Globus pallidus (tissue), 1 donor: ENCODE data around the gene SYNDIG1L.

ENCODE experiments used
- DNase-seq: peaks from one replicate; pipeline ENCODE4 v3.0.0-alpha.2; 2015; ENCODE audit warnings: low spot score

SYNDIG1L gene

GRCh38 chr14:74358176-74358829 is 67.7 kb downstream of the SYNDIG1L start:
- no peak for DNase-seq

DNA sequence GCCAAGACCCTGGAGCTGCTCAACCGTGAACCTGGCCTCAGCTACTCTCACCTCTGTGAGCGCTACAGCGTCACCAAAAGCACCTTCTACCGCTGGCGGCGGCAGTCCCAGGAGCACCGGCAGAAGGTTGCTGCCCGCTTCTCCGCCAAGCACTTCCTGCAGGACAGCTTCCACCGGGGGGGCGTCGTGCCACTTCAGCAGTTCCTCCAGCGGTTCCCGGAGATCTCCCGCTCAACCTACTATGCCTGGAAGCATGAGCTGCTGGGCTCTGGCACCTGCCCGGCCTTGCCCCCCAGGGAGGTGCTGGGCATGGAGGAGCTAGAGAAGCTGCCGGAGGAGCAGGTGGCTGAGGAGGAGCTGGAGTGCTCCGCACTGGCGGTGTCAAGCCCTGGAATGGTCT is 68.4 kb downstream of the SYNDIG1L start:
- DNase-seq = no peak

DNA sequence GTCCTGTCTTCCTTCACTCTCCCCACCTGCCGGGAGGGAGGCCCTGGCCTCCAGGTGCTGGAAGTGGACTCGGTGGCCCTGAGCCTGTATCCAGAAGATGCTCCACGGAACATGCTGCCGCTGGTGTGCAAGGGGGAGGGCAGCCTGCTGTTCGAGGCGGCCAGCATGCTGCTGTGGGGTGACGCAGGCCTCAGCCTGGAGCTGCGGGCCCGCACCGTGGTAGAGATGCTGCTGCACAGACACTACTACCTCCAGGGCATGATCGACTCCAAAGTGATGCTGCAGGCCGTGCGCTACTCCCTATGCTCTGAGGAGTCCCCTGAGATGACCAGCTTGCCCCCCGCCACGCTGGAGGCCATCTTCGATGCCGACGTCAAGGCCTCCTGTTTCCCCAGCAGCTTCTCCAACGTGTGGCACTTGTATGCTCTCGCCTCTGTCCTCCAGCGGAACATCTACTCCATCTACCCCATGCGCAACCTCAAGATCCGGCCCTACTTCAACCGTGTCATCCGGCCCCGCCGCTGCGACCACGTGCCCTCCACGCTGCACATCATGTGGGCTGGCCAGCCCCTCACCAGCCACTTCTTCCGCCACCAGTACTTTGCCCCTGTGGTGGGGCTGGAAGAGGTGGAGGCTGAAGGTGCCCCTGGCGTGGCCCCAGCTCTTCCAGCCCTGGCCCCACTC is 69.0 kb downstream of the SYNDIG1L start:
- no peak for DNase-seq
